NOMO-1 treated with dmso at 0.1 percent for 144 hours (cell line): ENCODE measurements around the gene LARP1.

Experiments
- DNase-seq: peaks from one replicate; lab custom pipeline; 2025; ENCODE audit not compliant: unreplicated experiment; lab: John Stamatoyannopoulos, UW

Gene LARP1

DNA sequence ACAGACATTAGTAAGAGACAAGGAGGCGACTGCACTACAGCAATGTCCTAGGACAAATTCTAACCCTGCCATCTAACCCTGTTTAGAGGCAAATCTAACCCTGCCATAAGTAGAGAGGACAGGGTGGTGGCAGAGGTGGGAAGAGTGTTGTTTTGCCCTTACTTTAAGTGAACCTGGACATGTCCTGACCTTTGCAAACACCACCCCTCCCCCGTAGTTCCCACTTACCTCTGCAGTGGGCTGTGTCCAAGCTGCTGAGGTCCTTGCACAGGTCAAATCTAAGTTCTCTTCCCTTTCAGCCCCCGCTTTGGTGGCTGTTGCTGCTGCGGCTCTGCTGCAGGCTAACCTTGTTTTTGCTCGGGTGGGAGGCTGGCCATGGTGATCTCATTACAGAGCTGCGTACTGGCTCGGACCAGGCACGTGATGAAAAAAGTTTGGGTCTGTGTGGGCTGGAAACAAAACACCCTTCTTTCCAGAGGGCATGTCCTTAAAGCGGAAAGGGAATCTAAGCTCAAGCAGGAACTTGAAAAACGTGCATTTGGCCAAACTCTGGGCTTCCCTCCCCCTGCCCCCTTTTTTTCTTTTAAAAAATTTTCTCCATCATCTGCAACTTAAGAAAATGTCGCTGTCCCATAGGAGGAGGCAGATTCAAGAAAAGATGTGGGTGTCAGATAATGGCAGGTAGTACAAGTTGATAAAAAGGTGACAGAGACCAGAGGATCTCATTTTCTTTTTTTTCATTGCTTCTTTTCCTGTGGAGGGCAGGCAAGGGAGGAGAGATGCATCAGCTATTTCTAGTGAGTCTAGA, 95.3 kb downstream of the LARP1 start, which contains the start of gene FAXDC2:
Gene FAXDC2, minus strand, starts transcription at position 349 of the 808 bp plus-strand sequence. CDS start 12,425 bp downstream, outside the sequence.
- no peak for DNase-seq

DNA sequence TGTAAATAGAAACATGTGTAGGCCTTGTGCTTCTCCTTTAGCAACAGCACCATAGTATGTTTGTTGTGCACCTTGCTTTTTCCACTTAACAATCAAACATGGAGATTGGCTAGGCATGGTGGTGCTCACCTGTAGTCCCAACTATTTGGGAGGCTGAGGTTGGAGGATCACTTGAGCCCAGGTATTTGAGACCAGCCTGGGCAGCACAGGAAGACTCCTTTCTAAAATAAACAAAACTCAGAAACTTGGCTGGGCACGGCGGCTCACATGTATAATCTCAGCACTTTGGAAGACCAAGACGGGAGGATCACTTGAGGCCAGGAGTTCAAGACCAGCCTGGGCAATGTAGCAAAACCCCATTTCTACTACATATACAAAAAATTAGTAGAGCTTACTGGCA, 96.2 kb downstream of the LARP1 start:
- DNase-seq = no peak

DNA sequence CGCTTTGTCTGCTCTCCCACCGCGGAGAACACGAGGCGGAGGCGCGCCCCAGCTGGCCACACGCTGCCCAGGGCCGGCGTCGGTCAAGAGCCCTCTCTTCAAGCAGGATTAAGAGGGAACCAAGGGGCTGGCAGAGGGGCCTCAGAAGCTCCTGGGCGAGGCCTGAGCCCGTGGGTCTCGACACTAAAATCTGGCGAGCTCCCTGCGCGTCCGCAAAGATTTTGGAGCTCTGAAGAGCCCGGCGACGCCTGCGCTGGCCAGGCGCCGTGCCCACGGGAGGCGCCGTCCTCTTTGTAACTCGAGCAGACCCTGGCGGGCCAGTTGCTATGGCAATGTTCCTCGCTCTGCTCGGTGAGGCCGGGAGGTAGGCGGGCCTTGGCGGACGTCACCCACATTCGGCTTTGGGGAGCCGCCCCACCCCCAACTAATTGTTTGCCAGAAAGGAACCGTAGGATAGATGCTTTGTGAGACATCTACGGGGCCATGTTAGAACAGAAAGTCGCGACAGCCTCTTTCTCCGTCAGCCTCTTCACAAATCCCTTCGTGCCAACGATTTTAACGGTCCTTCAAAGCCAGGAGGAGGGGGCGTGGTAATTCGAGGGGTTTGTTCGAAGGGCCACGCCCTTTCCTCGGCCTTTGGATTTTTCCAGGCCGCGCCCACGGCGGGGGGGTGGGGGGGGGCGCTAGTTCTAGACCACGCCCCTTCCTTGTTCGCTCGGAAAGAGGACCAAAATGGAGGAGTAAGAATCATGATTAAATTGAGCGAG, 102.5 kb downstream of the LARP1 start:
- DNase-seq = peak; percentile 95

DNA sequence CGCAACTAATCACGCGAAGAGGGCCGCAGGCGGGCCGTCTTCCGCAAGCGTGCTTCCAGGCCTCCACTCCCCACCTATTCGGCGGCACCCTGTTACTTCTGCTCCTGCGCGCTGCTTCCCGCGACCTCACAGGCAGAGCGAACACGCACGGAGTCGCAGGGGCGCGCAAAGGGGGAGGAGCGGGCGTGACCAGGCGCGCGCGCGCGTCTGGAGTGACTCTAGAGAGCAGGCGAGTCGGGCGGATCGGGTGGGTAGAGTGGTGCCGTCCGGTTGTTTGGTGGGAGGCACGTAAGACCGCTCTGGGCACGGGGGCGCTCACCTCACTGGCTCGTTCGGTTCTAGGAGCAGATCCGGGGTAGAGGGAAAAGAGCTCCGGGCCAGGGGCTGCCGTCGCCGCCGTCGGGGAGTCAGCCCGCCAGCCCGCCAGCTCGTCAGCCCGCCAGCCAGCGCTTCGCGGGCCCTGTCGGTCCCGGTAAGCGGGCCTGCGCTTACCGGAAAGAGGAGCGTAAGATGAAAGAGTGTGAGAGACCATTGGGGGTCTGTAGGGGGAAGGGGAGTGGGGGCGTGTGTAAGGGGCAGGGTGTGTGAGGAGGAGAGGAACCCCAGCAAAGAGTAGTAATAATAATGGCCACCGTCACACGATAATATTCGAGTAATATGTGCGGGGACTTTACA, 103.3 kb downstream of the LARP1 start, which contains the start of gene CNOT8:
Gene CNOT8, plus strand, starts transcription at position 331 of the 675 bp plus-strand sequence. CDS start 4,652 bp downstream, outside the sequence.
- DNase-seq = peak; percentile 96

DNA sequence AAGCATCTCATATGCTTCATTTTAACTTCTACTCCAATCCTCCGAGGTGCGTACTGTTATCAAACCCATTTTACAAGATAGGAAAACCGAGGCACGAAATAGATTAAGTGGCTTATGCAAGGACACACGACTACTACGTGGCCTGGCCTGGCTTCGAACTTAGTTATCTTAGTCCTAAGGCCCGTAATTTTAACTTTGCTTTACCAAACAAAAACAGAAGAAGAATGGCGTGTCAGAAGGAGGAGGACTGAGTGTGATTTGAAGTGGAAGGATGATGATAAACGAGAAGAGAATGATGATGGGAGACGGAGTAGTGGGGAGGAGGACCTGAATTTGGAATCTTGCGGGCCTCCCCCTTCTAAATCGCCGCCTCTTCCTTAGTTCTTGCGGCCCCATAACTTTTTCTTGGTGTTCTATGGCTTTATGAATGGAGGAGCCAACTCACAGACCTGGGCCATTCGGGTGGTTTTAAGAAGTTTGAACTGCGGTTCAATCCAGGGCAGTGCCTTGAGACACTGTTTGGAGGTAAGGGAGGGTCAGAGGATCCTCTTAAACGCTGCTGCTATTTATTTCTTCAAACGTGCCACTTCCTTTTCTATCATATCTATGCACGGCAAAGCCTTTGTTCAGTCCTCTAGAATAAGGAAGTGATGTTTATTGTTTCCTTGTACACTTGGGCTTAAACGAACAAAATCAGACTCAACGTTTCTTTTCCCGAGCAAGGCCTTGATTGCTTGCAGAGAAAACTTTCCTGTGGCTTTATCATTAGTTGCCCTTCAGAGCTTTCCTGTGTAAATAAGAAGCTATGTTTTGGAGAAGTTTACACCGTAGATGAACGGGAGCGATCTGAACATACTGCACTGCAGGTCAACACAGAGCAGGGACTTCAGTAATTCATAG, 104.0 kb downstream of the LARP1 start:
- DNase-seq = peak; percentile 56

DNA sequence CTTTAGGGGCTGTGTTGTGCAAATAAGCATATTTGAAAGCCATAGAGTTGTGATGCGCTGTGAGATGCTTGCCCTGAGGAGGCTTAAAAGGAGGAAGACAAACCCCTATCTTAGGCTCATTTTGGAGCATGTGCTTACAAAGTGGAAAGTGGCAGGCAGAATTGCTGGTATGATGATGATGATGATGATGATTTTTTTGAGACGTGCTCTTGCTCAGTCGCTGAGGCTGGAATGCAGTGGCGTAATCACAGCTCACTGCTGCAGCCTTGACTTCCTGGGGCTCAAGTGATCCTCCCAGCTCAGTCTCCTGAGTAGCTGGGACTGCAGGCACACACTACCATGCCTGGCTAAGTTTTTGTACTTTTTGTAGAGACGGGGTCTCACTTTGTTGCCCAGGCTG, 104.9 kb downstream of the LARP1 start:
- DNase-seq = peak; percentile 9

DNA sequence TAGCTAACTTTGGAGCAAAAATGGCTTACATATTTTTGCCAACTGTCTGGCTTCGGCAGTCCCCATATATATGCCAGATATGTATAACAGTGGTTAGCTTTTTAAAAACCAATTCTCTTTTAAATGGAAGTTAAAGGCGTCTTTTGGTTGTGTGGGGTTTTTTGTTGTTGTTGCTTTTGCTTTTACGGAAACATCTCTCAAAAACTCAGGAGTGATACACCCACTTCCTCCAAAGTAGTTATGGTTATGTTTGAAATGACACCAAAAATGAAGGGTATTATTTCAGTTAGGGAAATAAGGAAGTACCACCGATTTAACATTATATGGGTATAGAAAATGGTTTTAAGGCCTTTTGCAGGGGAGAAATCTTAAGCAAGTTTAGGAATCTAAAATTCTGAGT, 105.6 kb downstream of the LARP1 start:
- DNase-seq = peak; percentile 30

DNA sequence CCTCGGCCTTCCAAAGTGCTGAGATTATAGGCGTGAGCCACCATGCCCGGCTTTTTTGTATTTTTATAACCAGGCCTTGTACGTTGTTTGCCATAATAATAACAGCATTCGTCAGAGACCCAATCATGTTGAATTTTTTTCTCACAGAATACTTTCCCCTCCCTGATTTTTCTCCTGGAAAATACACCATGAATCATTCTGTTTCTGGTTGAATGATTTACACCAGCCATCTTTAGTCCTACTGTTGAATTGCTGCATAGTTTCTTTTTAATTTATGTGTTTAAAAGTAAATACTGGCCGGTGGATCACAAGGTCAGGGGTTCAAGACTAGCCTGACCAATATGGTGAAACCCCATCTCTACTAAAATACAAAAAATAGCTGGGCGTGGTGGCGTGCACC, 106.8 kb downstream of the LARP1 start:
- no peak for DNase-seq

DNA sequence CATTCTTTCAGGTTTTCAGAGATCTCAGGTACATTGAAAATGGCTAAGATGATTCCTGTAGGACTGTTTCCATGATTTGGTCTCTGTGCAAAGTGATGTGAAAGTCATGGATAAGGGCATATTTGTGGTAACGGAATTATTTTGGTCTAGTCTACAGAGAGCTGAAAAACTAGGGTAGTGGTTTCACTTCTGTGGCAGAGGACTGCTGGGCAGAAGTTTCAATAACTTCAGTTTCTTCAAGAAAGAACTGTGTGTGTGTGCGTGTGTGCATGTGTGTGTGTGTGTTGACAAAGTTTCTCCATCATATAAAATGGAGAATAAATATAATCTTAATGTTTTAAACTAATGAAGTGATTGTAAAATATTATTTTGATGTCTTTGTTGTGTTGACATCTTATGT, 107.6 kb downstream of the LARP1 start:
- DNase-seq = no peak

DNA sequence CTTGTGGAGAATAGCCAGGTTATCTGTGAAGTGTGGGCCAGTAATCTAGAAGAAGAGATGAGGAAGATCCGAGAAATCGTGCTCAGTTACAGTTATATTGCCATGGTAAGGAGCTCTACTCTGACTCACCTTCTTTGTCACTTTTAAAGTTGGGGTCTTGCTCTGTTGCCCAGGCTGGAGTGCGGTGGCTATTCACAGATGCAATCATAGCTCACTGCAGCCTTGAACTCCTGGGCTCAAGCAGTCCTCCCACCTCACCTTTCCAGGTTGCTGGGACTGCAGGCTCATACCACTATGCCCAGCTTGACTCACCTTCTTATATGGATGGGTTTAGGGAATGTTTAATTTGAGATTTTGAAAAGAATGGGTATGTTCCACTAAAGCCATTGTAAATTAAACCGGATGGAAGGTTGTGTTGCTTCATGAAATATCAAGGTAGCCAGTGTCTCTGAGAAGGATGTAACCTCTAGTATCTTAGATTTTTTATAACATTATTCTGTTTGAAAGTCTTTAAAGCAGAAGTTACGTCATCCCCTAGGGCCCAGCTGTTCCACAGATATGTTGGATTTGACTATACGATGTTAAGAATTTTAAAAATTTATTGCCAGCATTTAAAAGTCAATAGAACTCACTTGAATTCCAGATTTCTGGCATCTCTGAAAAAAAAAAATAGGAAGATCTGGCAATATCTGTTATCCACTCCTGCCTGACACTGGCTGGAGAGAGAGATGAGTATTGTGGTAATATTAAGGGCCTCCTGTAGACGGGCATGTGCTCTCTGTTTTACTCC, 108.3 kb downstream of the LARP1 start:
- DNase-seq = no peak

DNA sequence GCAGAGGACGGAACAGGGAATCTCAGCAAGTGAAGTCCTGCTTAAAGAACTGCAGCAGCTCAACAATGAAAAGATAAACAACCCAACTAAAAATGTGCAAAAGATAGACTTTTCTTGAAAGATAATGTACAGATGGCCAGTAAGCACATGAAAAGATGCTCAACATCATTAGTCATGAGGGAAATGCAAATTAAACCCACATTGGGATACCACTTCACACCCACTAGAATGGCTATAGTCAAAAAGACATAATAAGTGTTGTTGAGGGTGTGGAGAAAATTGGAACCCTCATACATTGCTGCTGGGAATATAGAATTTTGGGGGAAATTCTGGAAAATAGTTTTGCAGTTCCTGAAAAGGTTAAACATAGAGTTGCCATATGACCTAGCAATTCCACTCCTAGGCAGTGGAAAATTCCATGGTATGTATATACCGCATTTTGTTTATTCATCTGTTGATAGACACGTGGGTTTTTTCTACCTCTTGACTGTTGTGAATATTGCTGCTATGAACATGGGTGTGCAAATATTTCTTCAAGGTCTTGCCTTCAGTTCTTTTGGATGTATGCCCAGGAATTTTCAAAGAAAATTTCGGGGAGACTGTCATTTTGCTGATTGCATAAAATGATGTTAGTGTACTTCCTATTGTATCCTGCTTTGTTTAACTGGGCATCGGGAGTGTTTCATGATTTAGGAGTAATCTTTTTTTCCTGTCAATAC, 110.4 kb downstream of the LARP1 start:
- no peak for DNase-seq

DNA sequence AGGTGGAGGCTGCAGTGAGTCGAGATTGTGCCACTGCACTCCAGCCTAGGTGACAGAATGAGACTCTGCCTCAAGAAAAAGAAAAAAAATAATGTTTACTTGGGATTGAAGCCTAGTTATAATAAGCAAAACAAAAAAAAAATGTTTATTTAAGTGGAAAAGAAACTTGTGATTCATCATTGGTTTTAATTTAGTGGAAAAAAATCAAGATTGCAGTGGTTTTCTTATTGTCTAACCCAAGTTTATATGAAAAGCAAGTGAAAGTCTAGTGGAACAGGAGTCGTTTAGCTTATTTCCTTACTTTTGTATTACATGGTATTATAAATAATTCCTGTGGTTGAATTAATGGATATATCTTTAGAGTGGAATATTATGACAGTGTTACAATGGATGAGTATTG, 111.7 kb downstream of the LARP1 start:
- DNase-seq = no peak
